Activated T-helper 2 cell treated with anti-CD3 and anti-CD28 coated beads, Interferon-gamma antibody, Interleukin-2, Interleukin-4, amounts not matched to agents 10 μg/mL and 5 μg/mL and 100 μg/mL, durations not matched to agents 14 hours and 24 hours and 36 hours (primary cell): ENCODE measurements around the gene CAGE1. TPM values are rescaled to one million over a fixed set of nuclear protein-coding genes. Genes with fewer than 3 reads are reported as not detected.

ENCODE experiments used
- DNase-seq: peaks from one replicate; pipeline ENCODE4 v3.0.0; 2021; ENCODE audit warnings: low spot score
- H3K27ac Mint-ChIP-seq: one replicate; pipeline ENCODE4 v1.8.0; 2021; ENCODE audit warnings: mixed read lengths
- H3K27me3 Mint-ChIP-seq: one replicate; pipeline ENCODE4 v1.8.0; 2021; ENCODE audit warnings: low read depth, mixed read lengths
- H3K36me3 Mint-ChIP-seq: one replicate; pipeline ENCODE4 v1.8.0; 2021; ENCODE audit warnings: low read depth, mixed read lengths
- H3K4me1 Mint-ChIP-seq: one replicate; pipeline ENCODE4 v1.8.0; 2021; ENCODE audit warnings: low read depth, mixed read lengths
- H3K4me3 Mint-ChIP-seq: one replicate; pipeline ENCODE4 v1.8.0; 2021; ENCODE audit warnings: low read depth, mild to moderate bottlenecking, moderate library complexity, mixed read lengths
- H3K9me3 Mint-ChIP-seq: one replicate; pipeline ENCODE4 v1.8.0; 2021; ENCODE audit warnings: mixed read lengths
- intact Hi-C: fragments of 100-400 bp; cut with micrococcal nuclease; formaldehyde crosslinking; loops from one replicate; pipeline ENCODE4 v1.15.1; 2023
- total RNA-seq: library from RNA; stranded (reverse); gene quantifications from 2 replicates; pipeline ENCODE4 v1.2.3, GENCODE V29; 2022

The CAGE1 gene
- 0.16 TPM in 2 replicates for total RNA-seq

DNA sequence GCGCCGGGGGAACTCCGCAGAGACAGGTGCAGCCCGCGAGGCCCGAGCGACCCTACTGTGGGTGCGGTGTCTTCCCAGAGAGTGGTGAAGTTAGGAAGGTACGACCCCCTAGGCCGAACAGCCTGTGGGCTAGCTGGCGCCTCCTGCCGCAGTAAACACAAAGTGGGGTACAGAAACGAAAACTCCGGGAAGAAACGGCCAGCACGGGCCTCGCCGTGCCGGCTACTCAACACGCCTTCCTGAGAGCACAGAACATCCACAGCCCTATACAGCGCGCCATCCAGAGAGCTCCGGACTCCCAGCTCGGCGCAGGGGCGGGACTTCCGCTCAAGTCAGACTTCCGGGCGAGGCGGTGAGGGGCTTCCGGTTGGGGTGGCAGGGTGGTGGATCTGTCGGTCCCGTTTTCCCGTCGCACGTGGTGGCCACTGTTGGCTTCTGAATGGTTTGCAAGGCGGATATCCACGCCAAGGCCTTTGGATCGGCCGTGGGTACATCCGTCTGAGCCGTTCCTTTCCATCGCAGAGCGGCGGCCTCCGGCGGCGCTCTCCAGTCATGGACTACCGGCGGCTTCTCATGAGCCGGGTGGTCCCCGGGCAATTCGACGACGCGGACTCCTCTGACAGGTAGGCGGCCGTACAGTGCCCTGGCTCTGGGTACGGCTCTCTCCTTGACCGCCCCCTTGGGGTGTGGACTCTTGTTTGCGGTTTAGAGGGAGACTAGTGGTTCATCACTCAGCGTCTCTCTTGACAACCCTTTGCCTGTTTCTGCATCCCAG, at the start of gene CAGE1, which contains the start of gene RIOK1:
TSS of gene CAGE1 (minus strand) at position 292 of the 775 bp plus-strand sequence. CDS start 2,569 bp downstream, outside the sequence.
TSS of gene RIOK1 (plus strand) at position 358 of the 775 bp plus-strand sequence. CDS start at position 553, 195 bp downstream.
- Mint-ChIP-seq H3K9me3 (no peaks in the 10 kb centered on the region), H3K27me3 (no peaks in the 10 kb centered on the region), H3K4me3 (peak within 1 kb of the TSS; percentile 92), H3K27ac (peak within 1 kb of the TSS; percentile 99), H3K4me1 (peaks cover 27% of the 10 kb centered on the region), H3K36me3 (peaks cover 39% of the 10 kb centered on the region)
- peak; percentile 93 for DNase-seq
- intact Hi-C loops, result loop anchor here (1.0 to 10.0 kb wide), 5 partner anchors 76 to 735 kb away; partner anchors contain the start of genes BLOC1S5, SNRNP48 and SSR1

DNA sequence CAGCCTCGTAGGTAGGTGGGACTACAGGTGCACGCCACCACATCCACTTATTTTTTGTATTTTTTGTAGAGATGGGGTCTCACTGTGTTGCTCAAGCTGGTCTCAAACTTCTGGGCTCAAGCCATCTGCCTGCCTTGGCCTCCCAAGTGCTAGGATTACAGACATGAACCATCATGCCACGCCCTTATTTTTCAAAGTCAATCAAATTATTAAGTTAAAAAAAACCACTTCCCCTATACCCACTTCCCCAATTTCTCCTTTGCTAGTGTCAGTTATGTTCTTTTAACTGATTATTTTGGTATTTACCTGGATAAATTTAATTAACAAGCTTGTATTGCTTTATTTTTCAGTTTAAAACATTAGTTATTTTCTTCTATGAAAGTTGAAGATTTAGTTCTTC, 49.7 kb upstream of the CAGE1 start:
- intact Hi-C loops, result no loop called here
- no peaks in the 10 kb centered on the region for H3K4me1 Mint-ChIP-seq
- no peak overlapping the region for H3K27ac Mint-ChIP-seq
- no peaks in the 10 kb centered on the region for H3K9me3 Mint-ChIP-seq
- no peak overlapping the region for H3K4me3 Mint-ChIP-seq
- peaks cover 4% of the 10 kb centered on the region for H3K27me3 Mint-ChIP-seq
- no peaks in the 10 kb centered on the region for H3K36me3 Mint-ChIP-seq
- no peak for DNase-seq

DNA sequence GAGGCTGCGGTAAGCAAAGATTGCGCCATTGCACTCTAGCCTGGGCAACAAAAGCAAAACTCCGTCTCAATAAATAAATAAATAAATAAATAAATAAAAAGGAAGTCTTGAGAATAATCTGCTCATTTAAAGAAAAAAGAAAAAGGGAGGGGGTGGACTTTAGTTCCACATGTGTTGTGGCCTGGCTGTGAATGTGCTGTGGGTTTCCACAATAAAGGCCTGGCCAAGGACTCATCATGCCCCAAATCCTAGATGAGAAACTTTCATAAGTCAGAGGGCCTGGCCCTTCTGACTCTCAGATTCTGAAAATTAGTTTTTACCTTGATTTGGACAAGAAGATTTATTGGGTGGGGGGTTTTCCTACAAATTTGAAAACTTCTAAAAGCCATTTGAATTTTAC, 48.5 kb upstream of the CAGE1 start:
- Mint-ChIP-seq H3K27me3 (peaks cover 4% of the 10 kb centered on the region), H3K4me1 (no peaks in the 10 kb centered on the region), H3K27ac (no peak overlapping the region), H3K4me3 (no peak overlapping the region), H3K9me3 (no peaks in the 10 kb centered on the region), H3K36me3 (no peaks in the 10 kb centered on the region)
- intact Hi-C loops, result no loop called here
- DNase-seq, result no peak

DNA sequence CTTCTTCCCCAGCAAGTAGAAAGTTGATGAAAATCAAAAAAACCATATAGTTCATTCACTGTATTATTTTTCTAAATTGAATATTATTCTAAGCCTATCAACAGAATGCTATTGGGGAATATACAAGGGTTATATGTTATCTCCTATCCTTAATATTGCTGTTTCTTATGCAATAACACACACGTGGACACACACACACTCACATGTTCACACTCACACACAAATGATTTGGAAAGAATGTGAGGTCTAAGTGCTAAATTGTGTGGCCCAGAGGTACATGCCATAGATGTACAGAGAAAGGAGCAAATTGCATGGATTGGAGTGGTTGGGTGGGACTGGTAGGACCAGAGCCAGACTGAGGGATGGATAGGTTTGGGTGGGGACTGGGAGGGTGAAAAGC, 45.1 kb upstream of the CAGE1 start:
- Mint-ChIP-seq H3K36me3 (no peaks in the 10 kb centered on the region), H3K27me3 (peaks cover 4% of the 10 kb centered on the region), H3K9me3 (no peaks in the 10 kb centered on the region), H3K27ac (no peak overlapping the region), H3K4me1 (no peaks in the 10 kb centered on the region), H3K4me3 (no peak overlapping the region)
- no peak for DNase-seq
- intact Hi-C loops, result no loop called here

DNA sequence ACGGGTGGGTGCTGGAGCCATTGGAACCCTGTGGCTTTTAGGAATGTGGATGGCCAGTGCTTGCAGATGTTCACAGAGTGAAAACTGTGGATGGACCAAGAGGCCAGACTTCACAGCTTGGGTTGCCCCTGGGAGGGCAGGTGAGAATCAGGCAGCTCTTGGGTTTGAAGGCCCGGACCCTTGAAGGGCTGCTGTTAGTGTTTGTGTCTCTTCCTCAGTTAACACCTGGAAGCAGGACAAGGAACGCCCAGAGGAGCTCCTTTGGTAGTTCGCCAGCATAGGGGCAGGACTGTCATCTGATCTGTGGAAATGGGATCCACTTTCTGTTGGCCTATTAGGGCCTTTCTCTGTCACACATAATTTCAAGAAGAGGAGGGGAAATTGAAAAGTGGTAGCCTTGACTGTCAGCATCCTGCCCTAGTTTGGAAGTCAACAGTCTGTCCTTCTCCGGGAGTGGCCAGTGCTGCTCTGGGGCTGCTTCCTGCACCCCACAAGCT, 43.6 kb upstream of the CAGE1 start:
- DNase-seq, result no peak
- no peaks in the 10 kb centered on the region for H3K36me3 Mint-ChIP-seq
- no peaks in the 10 kb centered on the region for H3K9me3 Mint-ChIP-seq
- H3K4me3 Mint-ChIP-seq, result no peak overlapping the region
- peaks cover 4% of the 10 kb centered on the region for H3K27me3 Mint-ChIP-seq
- intact Hi-C loops, result no loop called here
- no peaks in the 10 kb centered on the region for H3K4me1 Mint-ChIP-seq
- no peak overlapping the region for H3K27ac Mint-ChIP-seq

DNA sequence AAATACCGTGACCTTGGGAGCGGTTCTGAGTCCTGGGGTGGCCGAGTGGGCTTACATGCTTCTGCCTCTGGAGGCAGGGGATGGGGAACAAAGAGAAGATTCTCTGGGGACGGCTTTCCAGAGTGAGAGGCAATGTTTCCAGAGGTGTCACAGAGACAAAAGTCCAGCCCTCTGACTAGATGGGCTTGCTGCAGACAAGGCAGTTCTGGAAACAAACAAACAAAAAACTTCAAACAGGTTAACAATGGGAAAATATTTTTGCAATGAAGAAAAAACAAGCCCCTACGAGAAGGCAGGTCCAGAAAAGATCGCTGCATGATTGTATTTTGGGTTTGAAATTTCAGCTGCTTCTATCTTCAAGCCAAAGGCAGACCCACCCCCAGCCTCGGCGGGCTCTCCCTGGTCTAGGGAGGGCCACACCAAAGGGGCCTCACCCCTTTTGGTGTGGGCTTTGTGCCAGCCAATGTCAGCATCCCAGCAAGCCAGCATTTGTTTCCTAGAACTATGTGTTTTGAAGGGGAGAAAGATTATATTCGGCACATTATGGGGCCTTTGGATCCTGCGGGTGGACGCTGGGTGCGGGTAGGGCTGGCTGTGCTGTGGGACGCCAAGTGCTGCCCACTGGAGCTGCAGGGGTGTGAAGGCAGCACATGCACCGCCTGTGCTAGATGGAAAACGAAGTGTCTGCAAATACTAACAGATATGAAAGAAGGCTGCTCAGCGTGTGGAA, 43.0 kb upstream of the CAGE1 start:
- Mint-ChIP-seq H3K4me3 (no peak overlapping the region), H3K4me1 (no peaks in the 10 kb centered on the region), H3K9me3 (no peaks in the 10 kb centered on the region), H3K27me3 (peaks cover 4% of the 10 kb centered on the region), H3K27ac (no peak overlapping the region), H3K36me3 (no peaks in the 10 kb centered on the region)
- intact Hi-C loops, result no loop called here
- DNase-seq, result no peak

DNA sequence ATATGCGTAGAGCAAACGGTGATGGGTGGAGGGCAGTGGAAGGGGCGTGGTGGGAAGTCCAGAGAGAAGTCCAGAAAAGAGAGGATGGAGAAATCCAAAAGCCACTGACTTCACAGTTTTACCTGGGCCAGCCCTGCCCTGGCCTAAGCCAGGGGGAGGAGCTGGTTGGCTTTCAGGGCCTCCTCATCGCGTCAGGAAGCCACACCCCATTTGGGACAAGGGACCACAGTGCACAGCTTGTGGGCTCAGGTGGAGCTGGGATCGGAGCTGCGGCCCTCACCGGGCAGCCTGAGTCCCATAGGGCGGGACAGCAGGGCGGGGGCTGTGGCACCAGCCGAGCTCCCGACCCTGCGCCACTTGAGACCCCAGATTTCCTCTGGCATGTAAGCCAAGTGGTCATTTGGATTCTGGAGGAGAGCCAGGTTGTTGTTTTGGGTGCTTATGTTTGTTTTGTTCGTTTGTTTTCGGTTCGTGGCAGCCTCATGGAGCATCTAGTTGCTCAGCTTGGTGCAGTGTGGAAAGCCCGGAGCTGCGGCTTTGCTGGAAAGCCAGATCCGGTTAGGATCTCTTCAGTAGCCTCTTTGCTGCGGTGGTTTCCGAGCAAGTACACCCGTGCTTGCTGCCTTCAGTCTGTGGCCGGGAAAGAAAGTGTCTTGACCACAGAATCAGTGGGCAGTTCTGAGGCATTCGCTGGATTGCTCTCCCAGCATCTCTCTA, 42.3 kb upstream of the CAGE1 start:
- Mint-ChIP-seq H3K27ac (no peak overlapping the region), H3K36me3 (no peaks in the 10 kb centered on the region), H3K9me3 (no peaks in the 10 kb centered on the region), H3K4me1 (no peaks in the 10 kb centered on the region), H3K27me3 (peaks cover 4% of the 10 kb centered on the region), H3K4me3 (no peak overlapping the region)
- intact Hi-C loops, result no loop called here
- no peak for DNase-seq

DNA sequence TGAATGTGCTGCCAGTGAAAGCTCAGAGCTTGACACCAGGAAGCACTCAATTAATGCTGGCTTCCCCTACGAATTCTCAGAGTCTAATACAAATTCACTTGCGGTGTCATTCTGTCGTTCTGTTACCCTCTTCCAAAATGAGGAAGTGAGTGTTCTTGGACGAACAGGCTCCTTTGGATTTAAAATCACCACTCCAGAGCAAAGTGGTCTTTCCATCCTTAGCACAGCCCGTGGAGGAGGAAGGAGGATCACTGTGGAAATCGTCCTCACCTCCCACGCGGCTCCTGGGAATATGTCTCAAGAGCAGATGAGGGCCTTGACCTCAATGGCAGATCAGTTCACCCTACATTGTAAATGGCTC, 41.8 kb upstream of the CAGE1 start:
- no peak overlapping the region for H3K4me3 Mint-ChIP-seq
- intact Hi-C loops, result no loop called here
- H3K4me1 Mint-ChIP-seq, result no peaks in the 10 kb centered on the region
- H3K27ac Mint-ChIP-seq, result no peak overlapping the region
- H3K36me3 Mint-ChIP-seq, result no peaks in the 10 kb centered on the region
- no peak for DNase-seq
- H3K27me3 Mint-ChIP-seq, result peaks cover 4% of the 10 kb centered on the region
- no peaks in the 10 kb centered on the region for H3K9me3 Mint-ChIP-seq

DNA sequence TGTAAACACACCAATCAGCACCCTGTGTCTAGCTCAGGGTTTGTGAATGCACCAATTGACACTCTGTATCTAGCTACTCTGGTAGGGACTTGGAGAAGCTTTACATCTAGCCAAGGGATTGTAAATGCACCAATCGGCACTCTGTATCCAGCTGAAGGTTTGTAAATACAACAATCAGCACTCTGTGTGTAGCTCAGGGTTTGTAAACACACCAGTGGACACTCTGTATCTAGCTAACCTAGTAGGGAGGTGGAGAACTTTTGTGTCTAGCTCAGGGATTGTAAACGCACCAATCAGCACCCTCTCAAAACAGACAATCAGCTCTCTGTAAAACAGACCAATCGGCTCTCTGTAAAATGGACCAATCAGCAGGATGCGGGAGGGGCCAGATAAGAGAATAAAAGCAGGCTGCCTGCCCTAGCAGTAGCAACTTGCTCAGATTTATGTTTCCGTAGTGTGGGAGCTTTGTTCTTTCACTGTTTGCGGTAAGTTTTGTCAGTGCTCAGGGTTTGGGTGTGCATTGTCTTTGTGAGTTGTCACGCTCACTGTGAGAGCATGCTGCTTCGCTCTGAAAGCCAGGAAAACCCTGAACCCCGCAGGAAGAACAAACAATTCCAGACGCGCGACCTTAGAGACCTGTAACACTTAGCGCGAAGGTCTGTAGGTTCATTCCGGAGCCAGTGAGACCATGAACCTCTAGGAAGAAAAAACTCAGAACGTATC, 37.1 kb upstream of the CAGE1 start:
- Mint-ChIP-seq H3K36me3 (no peaks in the 10 kb centered on the region), H3K4me1 (no peaks in the 10 kb centered on the region), H3K9me3 (no peaks in the 10 kb centered on the region), H3K4me3 (no peak overlapping the region), H3K27me3 (no peaks in the 10 kb centered on the region), H3K27ac (no peak overlapping the region)
- intact Hi-C loops, result loop anchor here (10.0 kb wide), 1 partner anchor 188 kb away; no protein-coding TSS in a partner anchor
- DNase-seq, result no peak

DNA sequence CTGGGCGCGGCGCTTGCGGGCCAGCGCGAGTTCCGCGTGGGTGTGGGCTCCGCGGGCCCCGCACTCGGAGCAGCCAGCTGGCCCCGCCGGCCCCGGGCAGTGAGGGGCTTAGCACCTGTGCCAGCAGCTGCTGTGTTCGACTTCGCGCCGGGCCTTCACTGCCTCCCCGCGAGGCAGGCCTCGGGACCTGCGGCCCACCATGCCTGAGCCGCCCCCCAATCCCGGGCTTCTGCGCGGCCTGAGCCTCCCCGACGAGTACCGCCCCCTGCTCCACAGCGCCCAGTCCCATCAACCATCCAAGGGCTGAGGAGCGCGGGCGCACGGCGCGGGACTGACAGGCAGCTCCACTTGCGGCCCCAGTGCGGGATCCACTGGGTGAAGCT, 36.3 kb upstream of the CAGE1 start:
- Mint-ChIP-seq H3K27ac (no peak overlapping the region), H3K4me3 (no peak overlapping the region), H3K36me3 (no peaks in the 10 kb centered on the region), H3K4me1 (no peaks in the 10 kb centered on the region), H3K9me3 (no peaks in the 10 kb centered on the region), H3K27me3 (no peaks in the 10 kb centered on the region)
- DNase-seq, result no peak
- intact Hi-C loops, result loop anchor here (10.0 kb wide), 1 partner anchor 189 kb away; no protein-coding TSS in a partner anchor

DNA sequence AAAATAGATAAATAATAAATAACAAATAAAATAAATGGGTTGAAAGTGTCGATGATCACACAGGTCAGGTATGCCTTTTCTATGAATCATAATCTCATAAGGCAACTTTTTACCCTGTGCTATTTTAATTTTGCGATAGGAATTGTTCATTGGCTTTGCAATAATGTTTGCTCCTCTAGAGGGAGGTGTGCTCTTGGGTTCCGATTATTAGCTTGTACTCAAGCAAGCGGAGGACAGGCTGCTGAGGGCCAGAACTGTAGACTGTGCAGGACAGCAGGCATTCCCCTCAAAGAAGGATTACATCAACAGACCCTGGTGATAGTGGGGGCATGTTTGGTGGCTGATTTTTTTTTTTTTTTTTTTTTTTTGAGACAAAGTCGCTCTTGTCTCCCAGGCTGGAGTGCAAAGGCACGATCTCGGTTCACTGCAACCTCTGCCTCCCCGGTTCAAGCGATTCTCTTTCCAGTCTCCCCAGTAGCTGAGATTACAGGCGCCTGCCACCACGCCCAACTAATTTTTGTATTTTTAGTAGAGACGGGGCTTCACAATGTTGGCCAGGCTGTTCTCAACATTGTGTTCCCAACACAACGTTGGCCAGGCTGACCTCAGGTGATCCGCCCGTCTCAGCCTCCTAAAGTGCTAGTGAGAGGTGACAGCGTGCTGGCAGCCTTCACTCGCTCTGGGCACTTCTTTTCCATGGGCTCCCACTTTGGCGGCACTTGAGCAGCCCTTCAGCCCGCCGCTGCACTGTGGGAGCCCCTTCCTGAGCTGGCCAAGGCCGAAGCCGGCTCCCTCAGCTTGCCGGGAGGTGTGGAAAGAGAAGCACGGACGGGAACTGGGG, 35.6 kb upstream of the CAGE1 start:
- no peaks in the 10 kb centered on the region for H3K9me3 Mint-ChIP-seq
- no peak overlapping the region for H3K4me3 Mint-ChIP-seq
- no peaks in the 10 kb centered on the region for H3K27me3 Mint-ChIP-seq
- intact Hi-C loops, result loop anchor here (10.0 kb wide), 1 partner anchor 190 kb away; no protein-coding TSS in a partner anchor
- DNase-seq, result no peak
- no peaks in the 10 kb centered on the region for H3K36me3 Mint-ChIP-seq
- H3K4me1 Mint-ChIP-seq, result no peaks in the 10 kb centered on the region
- H3K27ac Mint-ChIP-seq, result no peak overlapping the region
